UCSD-AML1 (cell line): ENCODE data around the gene TMEM127.
"Not testable (repeated sequence)": the region's sequence is repeated elsewhere in the genome, so short reads cannot be mapped to it uniquely, and the experiment has no call there.

Source experiments
- DNase-seq: peaks from one replicate; lab custom pipeline; 2025; ENCODE audit not compliant: unreplicated experiment; lab: John Stamatoyannopoulos, UW

TMEM127 gene

GRCh38 chr2:96241900-96242611, 23.7 kb downstream of the TMEM127 start:
- DNase-seq: peak; percentile 59

- no peak for DNase-seq
Measured at GRCh38 chr2:96241227-96241626, 24.6 kb downstream of the TMEM127 start.

- no peak for DNase-seq
Measured at GRCh38 chr2:96240341-96241038, 25.3 kb downstream of the TMEM127 start.

GRCh38 chr2:96239745-96240264, 26.0 kb downstream of the TMEM127 start:
- no peak for DNase-seq

DNA sequence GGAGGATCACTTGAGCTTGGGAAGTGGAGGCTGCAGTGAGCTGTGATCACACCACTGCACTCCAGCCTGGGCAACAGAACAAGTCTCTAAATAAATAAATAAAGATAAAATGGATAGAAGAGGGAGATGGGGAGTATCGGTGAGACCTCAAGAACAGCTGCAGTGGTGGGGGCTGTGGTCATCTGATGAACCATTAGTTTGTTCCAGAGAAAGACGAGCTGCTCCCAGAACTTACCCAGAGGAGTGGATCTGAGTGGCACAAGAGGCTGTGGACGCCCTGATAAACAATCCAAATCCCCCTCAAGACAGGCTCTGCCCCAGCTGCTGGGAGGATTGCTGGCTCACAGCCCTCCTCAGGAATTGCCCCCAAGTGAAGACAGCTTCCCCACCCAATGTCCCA, 26.7 kb downstream of the TMEM127 start:
- DNase-seq: no peak

GRCh38 chr2:96238266-96238665, 27.5 kb downstream of the TMEM127 start:
- DNase-seq: no peak

- no peak for DNase-seq
Measured at GRCh38 chr2:96236882-96237281, 28.9 kb downstream of the TMEM127 start.

DNA sequence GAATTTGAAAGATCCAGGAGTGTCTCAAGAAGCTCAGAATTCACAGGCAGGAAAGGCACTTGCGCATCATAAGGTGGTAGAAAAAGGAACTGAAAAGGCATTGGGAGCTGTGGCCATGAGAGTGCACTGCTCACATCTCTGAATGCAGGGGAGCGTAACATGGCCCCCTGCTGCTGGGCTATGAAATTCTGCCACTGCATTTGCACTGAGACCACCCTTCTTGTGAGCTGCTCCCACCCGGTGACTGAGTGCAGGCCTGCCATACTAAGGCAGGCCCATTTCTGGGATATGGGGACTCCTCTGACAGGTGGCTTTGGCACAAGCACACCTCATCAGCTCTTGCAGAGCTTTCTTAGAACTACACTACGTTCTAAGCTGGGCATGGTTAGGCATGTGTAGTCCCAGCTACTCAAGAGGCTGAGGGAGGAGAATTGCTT, 31.9 kb downstream of the TMEM127 start:
- DNase-seq: no peak

- no peak for DNase-seq
Measured at GRCh38 chr2:96233436-96233835, 32.4 kb downstream of the TMEM127 start.

GRCh38 chr2:96231316-96231715, 34.5 kb downstream of the TMEM127 start:
- no peak for DNase-seq

DNA sequence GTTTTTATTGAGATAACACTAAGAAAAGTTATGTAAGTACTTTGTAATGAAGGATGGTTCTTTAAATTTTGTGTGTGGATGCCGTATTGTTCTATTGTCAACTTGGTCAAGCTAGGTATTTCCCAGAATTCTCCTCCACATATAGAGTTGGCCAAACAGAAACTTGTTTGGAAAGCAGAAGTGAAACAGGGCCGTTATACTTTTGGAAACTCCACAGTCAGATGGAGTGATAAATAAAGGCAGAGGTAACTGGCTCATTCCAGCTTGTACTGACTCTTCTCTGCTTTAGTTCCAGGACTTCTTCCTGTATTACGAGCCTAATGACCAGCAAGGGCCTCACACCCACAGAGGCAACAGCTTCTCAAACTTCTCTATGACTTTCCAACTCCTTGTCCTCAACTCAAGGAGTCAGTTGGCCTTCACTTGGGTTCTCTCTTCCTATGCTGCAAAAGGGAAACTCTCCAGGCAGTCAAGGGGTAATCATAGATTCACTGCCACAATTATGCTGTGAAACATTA, 40.7 kb downstream of the TMEM127 start:
- DNase-seq: no peak

DNA sequence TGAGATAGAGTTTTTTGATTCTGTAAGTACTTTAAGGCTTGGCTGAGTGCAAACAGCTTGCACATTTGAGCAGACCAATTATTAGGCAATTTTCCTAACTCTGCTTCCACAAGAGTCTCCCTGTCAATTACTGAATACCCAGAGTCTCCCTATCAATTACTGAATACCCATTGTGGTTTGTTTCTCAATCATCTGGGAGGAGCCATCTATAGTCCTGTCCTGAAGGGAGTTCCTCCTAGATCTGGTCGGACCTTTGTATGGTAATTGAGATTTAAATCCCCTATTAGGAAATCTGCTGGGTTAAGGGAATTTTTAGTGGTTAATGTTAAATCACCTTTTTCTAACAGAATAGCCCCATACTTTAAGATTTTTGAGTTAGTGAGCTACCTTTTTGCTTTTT, 44.7 kb downstream of the TMEM127 start:
- not testable (repeated sequence) for DNase-seq

- not testable (repeated sequence) for DNase-seq
Measured at GRCh38 chr2:96219959-96220358, 45.8 kb downstream of the TMEM127 start.

DNA sequence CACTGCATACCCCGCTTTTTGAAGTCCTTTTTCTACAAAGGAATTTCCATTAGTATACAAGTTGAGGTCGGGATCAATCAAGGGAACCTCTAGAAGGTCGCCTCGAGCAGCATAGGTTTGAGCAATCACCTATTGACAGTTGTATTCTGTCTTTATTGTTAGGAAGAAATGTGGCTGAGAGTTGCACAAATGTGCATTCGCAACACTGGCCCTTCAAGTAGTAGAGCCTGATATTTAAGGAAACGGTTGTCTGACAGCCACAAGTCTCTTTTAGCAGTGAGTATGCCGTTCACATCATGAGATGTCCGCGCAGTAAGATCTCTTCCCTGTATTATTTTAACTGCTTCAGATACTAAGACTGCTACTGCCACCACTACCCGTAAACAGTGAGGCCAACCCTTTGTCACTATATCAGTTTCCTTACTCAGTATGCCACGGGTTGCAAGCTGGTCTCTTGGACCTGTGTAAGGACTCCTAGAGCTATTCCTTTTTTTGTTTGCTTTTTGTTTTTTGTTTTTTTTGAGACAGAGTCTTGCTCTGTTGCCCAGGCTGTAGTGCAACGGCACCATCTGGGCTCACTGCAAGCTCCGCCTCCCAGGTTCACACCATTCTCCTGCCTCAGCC, 47.2 kb downstream of the TMEM127 start:
- no peak for DNase-seq

DNA sequence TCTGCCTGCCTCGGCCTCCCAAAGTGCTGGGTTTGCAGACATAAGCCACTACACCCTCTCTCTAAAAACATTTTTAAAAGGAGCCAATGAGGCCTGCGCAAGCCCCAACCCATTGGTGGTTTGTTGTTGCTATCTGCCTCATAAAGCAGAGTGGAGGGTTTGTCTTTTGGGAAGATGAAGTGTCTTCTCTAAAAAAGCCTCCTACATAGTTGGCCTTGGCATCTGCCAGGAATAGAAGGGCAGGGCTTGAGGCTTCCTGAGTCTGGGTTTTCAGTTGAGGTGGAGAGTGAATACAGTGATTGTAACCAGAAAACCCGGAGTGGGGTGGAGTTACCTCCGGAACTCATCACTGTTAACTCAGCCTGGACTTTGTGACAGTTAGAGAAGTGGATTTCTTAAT, 51.2 kb downstream of the TMEM127 start:
- no peak for DNase-seq

- no peak for DNase-seq
Measured at GRCh38 chr2:96213379-96213778, 52.4 kb downstream of the TMEM127 start.

DNA sequence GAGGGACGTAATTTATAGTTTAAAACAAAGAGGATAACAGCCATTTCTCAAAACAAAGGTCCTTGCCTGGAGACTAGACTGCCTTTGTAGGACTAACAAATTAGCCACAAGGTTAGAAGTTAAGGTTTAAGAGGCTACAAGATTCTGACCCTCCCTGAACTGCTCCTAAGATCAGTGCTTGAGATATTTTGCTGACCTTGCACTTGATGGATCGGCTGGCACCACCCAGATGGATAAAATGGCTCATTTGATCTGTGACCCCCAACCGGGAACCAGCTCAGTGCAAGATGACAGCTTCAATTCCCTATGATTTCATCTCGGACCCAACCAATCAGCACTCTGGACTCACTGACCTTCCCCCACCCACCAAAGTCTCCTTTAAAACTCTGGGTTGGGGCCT, 53.5 kb downstream of the TMEM127 start:
- DNase-seq: no peak

GRCh38 chr2:96209729-96210085, 56.1 kb downstream of the TMEM127 start:
- DNase-seq: no peak

DNA sequence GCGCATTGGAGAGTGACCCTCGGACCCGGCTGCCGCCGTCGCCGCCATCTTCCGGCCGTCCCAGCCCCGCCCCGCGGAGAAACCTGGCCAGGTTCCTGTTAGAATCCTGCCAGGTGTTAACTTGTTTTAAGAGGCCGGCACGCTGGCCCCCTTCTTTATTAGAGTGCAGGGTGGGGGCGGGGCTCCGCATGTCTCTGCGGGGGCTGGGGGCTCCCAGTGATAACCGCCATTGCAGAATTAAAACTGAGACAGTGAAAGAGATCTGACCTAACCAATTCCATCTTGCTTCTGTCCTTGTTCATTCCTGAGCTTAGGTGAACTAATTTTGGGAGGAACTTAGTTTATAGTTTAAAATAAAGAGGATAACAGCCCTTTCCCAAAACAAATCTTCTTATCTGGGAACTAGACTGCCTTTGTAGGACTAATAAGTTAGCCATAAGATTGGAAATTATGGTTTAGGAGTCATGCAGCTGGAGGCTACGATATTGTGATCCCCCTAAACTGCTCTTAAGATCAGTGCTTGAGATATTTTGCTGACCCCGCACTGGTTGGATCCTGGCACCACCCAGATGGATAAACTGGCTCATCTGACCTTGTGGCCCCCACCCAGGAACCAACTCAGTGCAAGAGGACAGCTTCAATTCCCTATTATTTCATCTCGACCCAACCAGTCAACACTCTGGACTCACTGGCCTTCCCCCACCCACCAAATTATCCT, 56.6 kb downstream of the TMEM127 start:
- DNase-seq: no peak

DNA sequence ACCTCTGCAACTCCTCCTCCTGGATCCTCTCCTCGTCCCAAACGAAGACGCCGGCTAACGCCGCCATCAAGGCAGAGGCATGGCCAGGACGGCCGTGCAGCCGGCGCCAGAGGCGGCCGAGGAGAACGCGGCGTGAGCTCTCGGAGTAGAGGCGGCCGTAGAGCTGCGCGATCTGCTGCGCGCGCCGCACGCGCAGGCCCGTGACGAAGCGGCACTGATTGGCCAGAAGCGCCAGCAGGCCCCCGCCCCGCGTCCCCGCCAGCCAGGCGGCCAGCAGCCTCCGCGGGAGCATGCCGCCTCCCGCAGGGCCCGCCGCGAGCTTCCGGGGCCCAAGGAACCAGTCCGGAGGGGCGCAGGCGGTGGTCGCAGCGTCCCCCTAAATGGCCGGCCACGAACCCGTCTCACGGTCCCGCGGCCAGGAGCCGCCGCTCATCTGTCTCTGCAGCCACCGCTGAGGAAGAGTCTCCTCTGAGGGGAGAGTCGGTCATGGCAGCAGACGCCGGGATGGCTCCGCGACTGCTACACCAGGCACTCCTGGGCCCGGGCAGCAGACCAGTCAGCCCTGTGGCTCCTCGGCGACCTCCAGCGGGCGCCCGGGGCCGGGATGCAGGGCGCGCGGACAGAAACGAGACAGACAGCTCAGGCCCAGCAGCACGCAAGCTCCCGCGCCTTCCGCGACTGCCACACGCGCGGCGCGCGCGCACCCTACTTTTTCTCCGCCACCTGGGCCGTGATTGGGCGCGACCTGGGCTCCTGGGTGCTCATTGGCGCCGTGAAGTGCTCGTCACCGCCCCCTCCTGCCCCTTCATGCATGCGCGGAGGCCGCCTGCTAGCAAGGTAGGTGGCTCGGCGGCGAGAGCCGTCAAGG, 57.4 kb downstream of the TMEM127 start, which contains the start of gene STARD7:
TSS of gene STARD7 (minus strand) at position 685 of the 868 bp plus-strand sequence. CDS start at position 292, 393 bp downstream.
- peak; percentile 98 for DNase-seq
